ENCODE results near the gene SLC10A1. TPM values are rescaled to one million over a fixed set of nuclear protein-coding genes. Genes with fewer than 3 reads are reported as not detected.
"Not testable (repeated sequence)": the region's sequence is repeated elsewhere in the genome, so short reads cannot be mapped to it uniquely, and the experiment has no call there.

Gene SLC10A1
- total and polyA plus RNA-seq, 4 donors, result not detected

DNA sequence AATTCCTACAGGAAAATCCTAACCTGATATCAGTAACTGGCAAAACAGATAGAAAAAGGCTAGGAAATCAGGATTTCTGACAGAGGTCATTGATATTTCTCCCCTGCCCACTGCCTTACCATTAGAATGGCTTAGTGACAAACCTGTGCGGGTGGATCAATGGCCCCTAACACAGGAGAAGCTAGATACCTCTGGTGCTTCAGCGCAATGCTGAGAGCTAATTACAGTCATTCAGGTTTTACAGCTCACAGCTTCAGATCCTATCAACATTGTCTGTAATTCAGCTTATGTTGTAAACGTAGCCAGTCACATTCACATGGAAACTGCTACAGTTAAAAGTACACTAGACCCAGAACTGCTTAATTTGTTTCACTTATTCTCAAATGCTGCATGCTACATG lies 17.4 kb upstream of the SLC10A1 start:
- Histone ChIP-seq H3K4me3 (ENCODE audit: low read length in 2 of 2) (no peak overlapping the region), H3K4me1 (ENCODE audit: control insufficient read depth in 1 of 2, insufficient read depth in 2 of 2, low read length in 2 of 2) (no peaks in the 10 kb centered on the region), H3K27ac (ENCODE audit: low read depth in 1 of 2, low read length in 2 of 2) (no peak overlapping the region), H3K36me3 (ENCODE audit: control insufficient read depth in 1 of 2, insufficient read depth in 2 of 2, low read length in 1 of 2) (no peaks in the 10 kb centered on the region), H3K27me3 (ENCODE audit: control insufficient read depth in 1 of 2, insufficient read depth in 2 of 2, low read length in 1 of 2) (no peaks in the 10 kb centered on the region), H3K9me3 (ENCODE audit: control insufficient read depth, low read length) (no peaks in the 10 kb centered on the region)
- DNase-seq (no peak), ATAC-seq (ENCODE audit: low FRiP score) (no peak)
- intact Hi-C loops (cut with DNase I), result loop anchor here in 1 of 2 donors (10.0 kb wide), 1 partner anchor 1000 kb away; no protein-coding TSS in a partner anchor
- WGBS, 2 donors, result 62 to 63% methylated on average over 3 of the region's 3 CpGs

GRCh38 chr14:69813346-69813745 lies 16.3 kb upstream of the SLC10A1 start:
- DNase-seq; H3K4me3 ChIP-seq (ENCODE audit: low read length in 2 of 2); H3K9me3 ChIP-seq (ENCODE audit: control insufficient read depth, low read length); H3K36me3 ChIP-seq (ENCODE audit: control insufficient read depth in 1 of 2, insufficient read depth in 2 of 2, low read length in 1 of 2); H3K27ac ChIP-seq (ENCODE audit: low read depth in 1 of 2, low read length in 2 of 2); ATAC-seq (ENCODE audit: low FRiP score); H3K27me3 ChIP-seq (ENCODE audit: control insufficient read depth in 1 of 2, insufficient read depth in 2 of 2, low read length in 1 of 2); H3K4me1 ChIP-seq (ENCODE audit: control insufficient read depth in 1 of 2, insufficient read depth in 2 of 2, low read length in 2 of 2): not testable (repeated sequence)
- 81 to 83% methylated on average over 6 of the region's 6 CpGs for WGBS, 2 donors
- intact Hi-C loops (cut with DNase I), result loop anchor here in 1 of 2 donors (10.0 kb wide), 1 partner anchor 1001 kb away; no protein-coding TSS in a partner anchor

DNA sequence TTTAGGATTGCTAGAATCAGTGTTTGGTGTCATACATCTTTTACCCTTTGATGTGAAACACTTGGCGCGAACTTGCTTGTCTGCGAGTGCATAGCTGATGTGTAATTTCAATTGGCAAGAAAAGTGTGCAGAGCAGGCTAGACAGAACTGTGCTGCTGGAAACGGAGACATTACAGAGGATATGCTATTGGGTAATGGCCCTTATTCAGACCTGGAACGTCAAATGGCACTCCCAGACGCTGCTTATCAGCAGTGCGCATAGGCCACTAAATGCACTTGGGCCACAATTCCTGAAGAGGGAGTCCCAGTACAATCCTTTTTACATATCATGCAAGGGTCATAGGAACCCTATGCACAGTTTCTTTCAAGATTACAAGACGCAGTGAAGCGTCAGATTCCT lies 15.7 kb upstream of the SLC10A1 start:
- DNase-seq (no peak), ATAC-seq (ENCODE audit: low FRiP score) (no peak)
- Histone ChIP-seq H3K27me3 (ENCODE audit: control insufficient read depth in 1 of 2, insufficient read depth in 2 of 2, low read length in 1 of 2) (no peaks in the 10 kb centered on the region), H3K4me3 (ENCODE audit: low read length in 2 of 2) (no peak overlapping the region), H3K4me1 (ENCODE audit: control insufficient read depth in 1 of 2, insufficient read depth in 2 of 2, low read length in 2 of 2) (no peaks in the 10 kb centered on the region), H3K9me3 (ENCODE audit: control insufficient read depth, low read length) (no peaks in the 10 kb centered on the region), H3K36me3 (ENCODE audit: control insufficient read depth in 1 of 2, insufficient read depth in 2 of 2, low read length in 1 of 2) (no peaks in the 10 kb centered on the region), H3K27ac (ENCODE audit: low read depth in 1 of 2, low read length in 2 of 2) (no peak overlapping the region)
- 66 to 71% methylated on average over 9 of the region's 9 CpGs for WGBS, 2 donors
- intact Hi-C loops (cut with DNase I), result loop anchor here in 1 of 2 donors (10.0 kb wide), 1 partner anchor 1002 kb away; no protein-coding TSS in a partner anchor

GRCh38 chr14:69811868-69812252 lies 14.8 kb upstream of the SLC10A1 start:
- intact Hi-C loops (cut with DNase I), result loop anchor here in 1 of 2 donors (10.0 kb wide), 1 partner anchor 1003 kb away; no protein-coding TSS in a partner anchor

GRCh38 chr14:69811227-69811867 lies 14.3 kb upstream of the SLC10A1 start:
- WGBS, 2 donors, result 78 to 79% methylated on average over 13 of the region's 13 CpGs
- intact Hi-C loops (cut with DNase I), result loop anchor here in 1 of 2 donors (10.0 kb wide), 1 partner anchor 1003 kb away; no protein-coding TSS in a partner anchor
- H3K27ac ChIP-seq (ENCODE audit: low read depth in 1 of 2, low read length in 2 of 2), result no peak overlapping the region
- H3K4me1 ChIP-seq (ENCODE audit: control insufficient read depth in 1 of 2, insufficient read depth in 2 of 2, low read length in 2 of 2), result no peaks in the 10 kb centered on the region
- H3K9me3 ChIP-seq (ENCODE audit: control insufficient read depth, low read length), result no peaks in the 10 kb centered on the region
- ATAC-seq (ENCODE audit: low FRiP score), result no peak
- H3K4me3 ChIP-seq (ENCODE audit: low read length in 2 of 2), result no peak overlapping the region
- H3K27me3 ChIP-seq (ENCODE audit: control insufficient read depth in 1 of 2, insufficient read depth in 2 of 2, low read length in 1 of 2), result peaks cover 0 to 2% of the 10 kb centered on the region in 2 donors
- H3K36me3 ChIP-seq (ENCODE audit: control insufficient read depth in 1 of 2, insufficient read depth in 2 of 2, low read length in 1 of 2), result no peaks in the 10 kb centered on the region
- no peak for DNase-seq

More at GRCh38 chr14:69811868-69812252, 14.8 kb upstream of the SLC10A1 start:
- no peaks in the 10 kb centered on the region for H3K36me3 ChIP-seq (ENCODE audit: control insufficient read depth in 1 of 2, insufficient read depth in 2 of 2, low read length in 1 of 2)
- ATAC-seq (ENCODE audit: low FRiP score) (no peak), DNase-seq (no peak)
- no peak overlapping the region for H3K27ac ChIP-seq (ENCODE audit: low read depth in 1 of 2, low read length in 2 of 2)
- no peak overlapping the region for H3K4me3 ChIP-seq (ENCODE audit: low read length in 2 of 2)
- 88 to 94% methylated on average over 10 of the region's 10 CpGs for WGBS, 2 donors
- H3K4me1 ChIP-seq (ENCODE audit: control insufficient read depth in 1 of 2, insufficient read depth in 2 of 2, low read length in 2 of 2), result no peaks in the 10 kb centered on the region
- peaks cover 0 to 2% of the 10 kb centered on the region in 2 donors for H3K27me3 ChIP-seq (ENCODE audit: control insufficient read depth in 1 of 2, insufficient read depth in 2 of 2, low read length in 1 of 2)
- no peaks in the 10 kb centered on the region for H3K9me3 ChIP-seq (ENCODE audit: control insufficient read depth, low read length)

DNA sequence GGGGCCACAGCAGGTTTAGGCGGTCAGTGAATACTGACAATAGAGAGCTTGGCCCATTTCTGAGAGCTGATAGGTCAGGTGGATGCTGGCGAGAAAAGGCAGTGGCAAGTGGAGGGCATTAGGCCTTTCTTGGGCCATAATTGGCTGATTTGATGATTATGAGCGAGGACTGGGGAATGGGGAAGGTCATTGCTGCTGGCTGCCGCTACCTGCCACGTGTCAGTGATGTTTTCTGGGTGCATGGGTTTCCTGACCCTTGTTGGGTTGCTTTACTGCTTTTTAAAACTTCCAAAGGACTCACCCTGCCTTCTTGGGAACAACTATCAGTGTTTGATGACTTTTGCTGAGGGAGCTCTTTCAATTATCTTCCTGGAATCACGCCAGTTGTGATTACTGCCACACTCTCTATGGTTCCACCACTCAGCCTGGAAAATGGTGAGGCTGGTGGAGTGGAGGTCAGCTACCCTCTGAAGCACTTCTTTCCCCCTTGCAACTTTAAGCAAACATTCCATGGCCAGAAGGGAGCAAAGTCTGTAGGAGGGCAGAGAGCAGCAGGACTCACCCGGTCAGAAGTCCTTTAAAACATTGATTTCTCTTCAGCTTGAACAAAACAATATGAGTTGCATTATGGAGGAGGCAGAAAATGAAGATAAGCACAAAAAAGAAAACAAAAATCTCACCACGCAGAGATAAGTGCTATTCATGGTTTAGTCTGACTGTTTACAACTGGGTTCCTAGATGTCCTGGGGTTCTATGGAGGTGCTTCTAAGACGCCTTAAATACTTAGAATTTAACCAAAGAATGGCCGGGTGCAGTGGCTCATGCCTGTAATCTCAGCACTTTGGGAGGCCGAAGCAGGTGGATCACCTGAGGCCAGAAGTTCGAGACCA lies 12.1 kb upstream of the SLC10A1 start:
- Histone ChIP-seq H3K9me3 (ENCODE audit: control insufficient read depth, low read length) (no peaks in the 10 kb centered on the region), H3K4me3 (ENCODE audit: low read length in 2 of 2) (no peak overlapping the region), H3K27ac (ENCODE audit: low read depth in 1 of 2, low read length in 2 of 2) (no peak overlapping the region), H3K36me3 (ENCODE audit: control insufficient read depth in 1 of 2, insufficient read depth in 2 of 2, low read length in 1 of 2) (no peaks in the 10 kb centered on the region), H3K4me1 (ENCODE audit: control insufficient read depth in 1 of 2, insufficient read depth in 2 of 2, low read length in 2 of 2) (no peaks in the 10 kb centered on the region), H3K27me3 (ENCODE audit: control insufficient read depth in 1 of 2, insufficient read depth in 2 of 2, low read length in 1 of 2) (peaks cover 0 to 2% of the 10 kb centered on the region in 2 donors)
- no peak for ATAC-seq (ENCODE audit: low FRiP score)
- WGBS, 2 donors, result 81 to 82% methylated on average over 12 of the region's 12 CpGs
- intact Hi-C loops (cut with DNase I), result no loop called here
- DNase-seq, result no peak

GRCh38 chr14:69807192-69807591 lies 10.2 kb upstream of the SLC10A1 start:
- Histone ChIP-seq H3K27ac (ENCODE audit: low read depth in 1 of 2, low read length in 2 of 2) (no peak overlapping the region), H3K36me3 (ENCODE audit: control insufficient read depth in 1 of 2, insufficient read depth in 2 of 2, low read length in 1 of 2) (no peaks in the 10 kb centered on the region), H3K27me3 (ENCODE audit: control insufficient read depth in 1 of 2, insufficient read depth in 2 of 2, low read length in 1 of 2) (peaks cover 0 to 2% of the 10 kb centered on the region in 2 donors), H3K9me3 (ENCODE audit: control insufficient read depth, low read length) (no peaks in the 10 kb centered on the region), H3K4me3 (ENCODE audit: low read length in 2 of 2) (no peak overlapping the region), H3K4me1 (ENCODE audit: control insufficient read depth in 1 of 2, insufficient read depth in 2 of 2, low read length in 2 of 2) (no peaks in the 10 kb centered on the region)
- no peak for ATAC-seq (ENCODE audit: low FRiP score)
- 73 to 83% methylated on average over 1 of the region's 1 CpG for WGBS, 2 donors
- DNase-seq, result no peak
- intact Hi-C loops (cut with DNase I), result no loop called here

DNA sequence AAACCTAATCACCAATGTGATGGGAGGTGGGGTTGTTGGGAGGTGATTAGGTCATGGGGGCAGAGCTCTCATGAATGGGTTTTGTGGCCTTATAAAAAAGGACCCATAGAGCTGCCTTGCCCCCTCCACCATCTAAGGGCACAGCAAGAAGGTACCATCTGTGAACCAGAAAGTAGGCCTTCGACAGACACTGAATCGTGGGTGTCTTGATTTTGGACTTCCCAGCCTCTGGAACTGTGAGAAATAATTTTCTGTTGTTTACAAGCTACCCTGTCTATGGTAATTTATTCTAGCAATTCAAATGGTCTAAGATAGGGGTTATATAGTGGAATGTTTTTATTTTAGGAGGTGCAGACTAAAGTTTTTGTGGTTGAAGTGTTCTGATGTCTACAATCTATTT lies 7.9 kb upstream of the SLC10A1 start:
- WGBS, 2 donors, result 88 to 91% methylated on average over 2 of the region's 2 CpGs
- Histone ChIP-seq H3K4me3 (ENCODE audit: low read length in 2 of 2) (no peak overlapping the region), H3K9me3 (ENCODE audit: control insufficient read depth, low read length) (no peaks in the 10 kb centered on the region), H3K27me3 (ENCODE audit: control insufficient read depth in 1 of 2, insufficient read depth in 2 of 2, low read length in 1 of 2) (peaks cover 0 to 2% of the 10 kb centered on the region in 2 donors), H3K36me3 (ENCODE audit: control insufficient read depth in 1 of 2, insufficient read depth in 2 of 2, low read length in 1 of 2) (no peaks in the 10 kb centered on the region), H3K4me1 (ENCODE audit: control insufficient read depth in 1 of 2, insufficient read depth in 2 of 2, low read length in 2 of 2) (no peaks in the 10 kb centered on the region), H3K27ac (ENCODE audit: low read depth in 1 of 2, low read length in 2 of 2) (no peak overlapping the region)
- ATAC-seq (ENCODE audit: low FRiP score) (no peak), DNase-seq (no peak)
- intact Hi-C loops (cut with DNase I), result no loop called here
